ENCODE measurements around the gene SYTL1. TPM values are rescaled to one million over a fixed set of nuclear protein-coding genes. Genes with fewer than 3 reads are reported as not detected.

Gene SYTL1
- total RNA-seq, 1 donor from 2014 or later, result 22.0 TPM

GRCh38 chr1:27346357-27346756, 4.5 kb downstream of the SYTL1 start:
- TF ChIP-seq, protein P1, sequence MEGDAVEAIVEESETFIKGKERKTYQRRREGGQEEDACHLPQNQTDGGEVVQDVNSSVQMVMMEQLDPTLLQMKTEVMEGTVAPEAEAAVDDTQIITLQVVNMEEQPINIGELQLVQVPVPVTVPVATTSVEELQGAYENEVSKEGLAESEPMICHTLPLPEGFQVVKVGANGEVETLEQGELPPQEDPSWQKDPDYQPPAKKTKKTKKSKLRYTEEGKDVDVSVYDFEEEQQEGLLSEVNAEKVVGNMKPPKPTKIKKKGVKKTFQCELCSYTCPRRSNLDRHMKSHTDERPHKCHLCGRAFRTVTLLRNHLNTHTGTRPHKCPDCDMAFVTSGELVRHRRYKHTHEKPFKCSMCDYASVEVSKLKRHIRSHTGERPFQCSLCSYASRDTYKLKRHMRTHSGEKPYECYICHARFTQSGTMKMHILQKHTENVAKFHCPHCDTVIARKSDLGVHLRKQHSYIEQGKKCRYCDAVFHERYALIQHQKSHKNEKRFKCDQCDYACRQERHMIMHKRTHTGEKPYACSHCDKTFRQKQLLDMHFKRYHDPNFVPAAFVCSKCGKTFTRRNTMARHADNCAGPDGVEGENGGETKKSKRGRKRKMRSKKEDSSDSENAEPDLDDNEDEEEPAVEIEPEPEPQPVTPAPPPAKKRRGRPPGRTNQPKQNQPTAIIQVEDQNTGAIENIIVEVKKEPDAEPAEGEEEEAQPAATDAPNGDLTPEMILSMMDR (conservative IDR thresholded peaks at IDR 0.05; ENCODE audit: low read depth, low read length), result no peak
- H3K4me3 ChIP-seq (ENCODE audit: low read depth, low read length), result no peak overlapping the region
- no peak for DNase-seq (ENCODE audit: low read depth)

DNA sequence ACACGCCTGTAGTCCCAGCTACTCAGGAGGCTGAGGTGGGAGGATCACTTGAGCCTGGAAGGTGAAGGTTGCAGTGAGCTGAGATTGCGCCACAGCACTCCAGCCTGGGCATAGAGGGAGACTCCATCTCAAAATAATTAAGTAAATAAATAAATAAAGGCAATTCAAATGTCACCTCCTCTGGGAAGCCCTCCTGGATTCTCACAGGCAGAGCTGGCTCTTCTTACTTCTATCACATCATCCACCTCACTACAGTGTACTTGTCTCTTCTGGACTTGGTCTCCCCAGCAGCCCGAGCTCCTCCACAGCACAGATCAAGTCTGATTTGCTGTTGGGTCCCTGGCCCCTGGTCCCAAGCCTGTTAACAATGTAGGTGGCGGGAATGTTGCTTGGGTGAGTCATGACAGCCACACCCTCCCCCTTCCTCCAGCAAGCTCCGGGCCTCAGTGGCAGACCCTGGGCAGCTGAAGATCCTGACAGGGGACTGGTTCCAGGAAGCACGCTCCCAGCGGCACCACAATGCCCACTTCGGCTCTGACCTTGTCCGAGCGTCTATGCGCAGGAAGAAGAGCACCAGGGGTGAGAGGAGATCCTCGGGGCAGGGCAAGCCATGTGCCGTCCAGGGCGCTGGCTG, 5.3 kb downstream of the SYTL1 start:
- DNase-seq (ENCODE audit: low read depth), result no peak
- H3K4me3 ChIP-seq (ENCODE audit: low read depth, low read length), result no peak overlapping the region
- TF ChIP-seq, protein P1 (conservative IDR thresholded peaks at IDR 0.05; ENCODE audit: low read depth, low read length), result no peak

DNA sequence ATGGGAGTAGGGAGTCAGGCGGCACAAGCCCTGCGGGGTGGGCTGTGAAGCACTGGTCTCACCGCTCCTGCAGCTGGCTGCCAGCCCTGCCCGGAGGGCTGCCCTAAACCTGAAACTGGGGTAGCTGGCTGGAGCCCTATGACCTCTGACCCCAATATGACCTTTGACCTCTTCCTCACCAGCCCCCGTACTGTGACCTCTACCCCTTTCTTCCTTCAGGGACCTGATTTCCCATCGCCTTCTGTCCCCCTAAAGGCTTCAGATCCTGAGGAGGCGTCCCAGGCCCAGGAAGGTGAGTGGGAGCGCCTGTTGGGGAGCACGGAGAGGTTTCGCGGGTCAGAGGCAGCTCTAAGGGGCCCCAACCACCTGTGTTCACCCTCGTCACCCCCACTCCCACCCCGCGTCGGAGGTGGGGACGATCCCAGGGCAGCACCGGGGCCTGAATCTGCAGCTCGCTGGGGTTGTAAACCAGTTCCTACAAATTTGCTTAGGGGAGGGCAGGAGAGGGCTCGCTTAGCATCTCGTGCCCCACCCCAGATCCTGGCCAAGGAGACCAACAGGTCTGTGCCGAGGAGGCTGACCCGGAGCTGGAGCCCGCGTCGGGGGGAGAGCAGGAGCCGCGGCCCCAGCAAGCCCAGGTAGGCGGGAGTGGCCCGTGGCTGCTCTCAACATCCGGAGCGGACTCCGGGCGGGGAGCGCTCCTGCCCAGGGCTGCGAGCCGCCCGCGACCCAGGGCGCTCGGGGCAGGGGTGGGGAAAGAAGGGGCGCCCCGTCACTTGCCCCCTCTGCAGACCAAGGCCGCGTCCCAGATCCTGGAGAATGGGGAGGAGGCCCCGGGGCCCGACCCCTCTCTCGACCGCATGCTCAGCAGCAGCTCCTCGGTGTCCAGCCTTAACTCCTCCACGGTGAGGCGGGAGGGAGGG, 7.3 kb downstream of the SYTL1 start:
- TF ChIP-seq, protein P1 (conservative IDR thresholded peaks at IDR 0.05; ENCODE audit: low read depth, low read length), result no peak
- H3K4me3 ChIP-seq (ENCODE audit: low read depth, low read length), result peak overlapping the region; percentile 56
- DNase-seq (ENCODE audit: low read depth), result no peak

DNA sequence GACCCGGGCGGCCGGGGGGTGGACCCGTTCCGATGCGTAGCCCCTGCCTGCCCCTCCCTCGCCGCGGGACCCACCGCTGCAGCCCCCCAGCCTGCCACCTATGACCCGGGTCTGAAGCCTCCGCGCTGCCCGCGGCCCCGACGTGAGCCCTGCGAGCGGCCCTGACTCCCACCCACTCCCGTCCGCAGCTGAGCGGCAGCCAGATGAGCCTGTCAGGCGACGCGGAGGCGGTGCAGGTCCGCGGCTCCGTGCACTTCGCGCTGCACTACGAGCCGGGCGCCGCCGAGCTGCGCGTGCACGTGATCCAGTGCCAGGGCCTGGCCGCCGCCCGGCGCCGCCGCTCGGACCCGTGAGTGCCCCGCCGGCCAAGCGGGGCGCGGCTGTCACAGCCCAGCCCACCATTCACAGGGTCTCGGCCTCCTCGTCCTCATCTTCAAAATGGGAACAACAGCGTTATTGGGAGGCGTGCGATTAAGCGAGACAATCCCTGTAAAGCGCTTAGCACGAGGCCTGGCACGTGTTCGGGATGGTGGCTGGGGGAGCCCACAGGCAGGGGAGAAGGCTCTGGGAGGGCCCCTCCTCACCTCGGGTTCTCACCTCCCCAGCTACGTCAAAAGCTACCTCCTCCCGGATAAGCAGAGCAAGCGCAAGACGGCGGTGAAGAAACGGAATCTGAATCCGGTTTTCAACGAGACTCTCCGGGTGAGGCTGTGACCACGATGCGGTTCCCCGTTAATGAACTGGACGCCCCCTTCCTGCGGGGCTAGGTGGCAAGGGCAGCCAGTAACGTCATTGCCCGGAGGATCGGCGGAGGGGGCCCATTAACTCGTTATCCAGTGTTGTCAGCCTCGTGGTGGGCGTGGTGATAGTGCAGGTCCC, 8.2 kb downstream of the SYTL1 start:
- TF ChIP-seq, protein P1 (conservative IDR thresholded peaks at IDR 0.05; ENCODE audit: low read depth, low read length), result no peak
- DNase-seq (ENCODE audit: low read depth), result no peak
- peak overlapping the region; percentile 56 for H3K4me3 ChIP-seq (ENCODE audit: low read depth, low read length)

DNA sequence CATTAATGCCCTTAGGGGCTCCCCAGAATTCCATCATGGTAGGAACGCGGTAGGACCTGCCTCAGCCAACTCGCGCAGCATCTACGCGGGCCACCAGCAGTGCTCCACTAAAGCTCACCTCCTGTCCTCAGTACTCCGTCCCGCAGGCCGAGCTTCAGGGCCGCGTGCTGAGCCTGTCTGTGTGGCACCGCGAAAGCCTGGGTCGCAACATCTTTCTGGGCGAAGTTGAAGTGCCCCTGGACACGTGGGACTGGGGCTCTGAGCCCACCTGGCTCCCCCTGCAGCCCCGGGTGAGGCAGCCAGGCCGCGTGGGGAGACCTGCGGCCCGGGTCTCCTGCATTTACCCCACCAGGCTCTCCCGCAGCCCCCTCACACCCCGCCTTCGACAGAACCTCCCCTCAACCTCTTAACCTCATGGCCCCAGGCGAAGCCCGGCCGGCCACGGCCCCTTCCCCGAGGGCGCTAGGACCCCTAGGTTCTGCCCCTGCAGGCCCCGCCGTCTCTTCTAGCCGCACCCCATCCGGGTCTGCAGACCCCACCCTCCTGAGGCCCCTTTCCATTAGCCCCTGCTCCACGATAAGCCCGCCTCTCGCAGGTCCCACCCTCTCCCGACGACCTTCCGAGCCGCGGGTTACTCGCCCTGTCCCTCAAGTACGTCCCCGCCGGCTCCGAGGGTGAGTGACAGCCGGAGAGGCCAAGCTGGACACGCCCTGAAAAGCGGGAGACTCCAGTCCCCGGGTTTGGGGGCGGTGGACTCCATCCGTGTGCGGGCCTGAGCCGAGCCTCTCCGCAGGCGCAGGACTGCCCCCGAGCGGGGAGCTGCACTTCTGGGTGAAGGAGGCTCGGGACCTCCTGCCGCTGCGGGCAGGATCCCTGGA, 9.1 kb downstream of the SYTL1 start:
- H3K4me3 ChIP-seq (ENCODE audit: low read depth, low read length), result peak overlapping the region; percentile 34
- no peak for DNase-seq (ENCODE audit: low read depth)
- TF ChIP-seq, protein P1 (conservative IDR thresholded peaks at IDR 0.05; ENCODE audit: low read depth, low read length), result no peak
